ENCODE data around the gene PTH1R.

GRCh38 chr3:46948830-46949671, 71.5 kb downstream of the PTH1R start:
- TF ChIP-seq YY1 (IDR thresholded peaks at IDR 0.05; ENCODE audit: insufficient read depth, insufficient read length) (no peak), SUZ12 (IDR thresholded peaks at IDR 0.05; ENCODE audit: extremely low read depth, insufficient read depth, insufficient read length) (no peak)
